Sigmoid colon (tissue), 4 donors: ENCODE measurements around the gene CHTF18.

ENCODE experiments used
- EP300 ChIP-seq, 4 donors: sonication (generic); formaldehyde crosslinking; IDR thresholded peaks; one replicate each; pipeline ENCODE4 v1.6.1; 2017; ENCODE audit warnings: antibody characterized with exemption in 4 of 4
- POLR2AphosphoS5 ChIP-seq, 4 donors: sonication (generic); formaldehyde crosslinking; IDR thresholded peaks; one replicate each; pipeline ENCODE4 v1.6.1; 2017; ENCODE audit warnings: antibody characterized with exemption in 4 of 4
- TF ChIP-seq, protein P1 (sequence below), 4 experiments: fragments of 450-650 bp in 3 of 4; fragments of 200-600 bp in 1 of 4; IDR thresholded peaks; one replicate each; pipeline ENCODE4 v1.5.1; 2016 to 2019; ENCODE audit warnings: antibody characterized with exemption in 4 of 4, mild to moderate bottlenecking in 3 of 4, moderate library complexity in 2 of 4

DNA sequence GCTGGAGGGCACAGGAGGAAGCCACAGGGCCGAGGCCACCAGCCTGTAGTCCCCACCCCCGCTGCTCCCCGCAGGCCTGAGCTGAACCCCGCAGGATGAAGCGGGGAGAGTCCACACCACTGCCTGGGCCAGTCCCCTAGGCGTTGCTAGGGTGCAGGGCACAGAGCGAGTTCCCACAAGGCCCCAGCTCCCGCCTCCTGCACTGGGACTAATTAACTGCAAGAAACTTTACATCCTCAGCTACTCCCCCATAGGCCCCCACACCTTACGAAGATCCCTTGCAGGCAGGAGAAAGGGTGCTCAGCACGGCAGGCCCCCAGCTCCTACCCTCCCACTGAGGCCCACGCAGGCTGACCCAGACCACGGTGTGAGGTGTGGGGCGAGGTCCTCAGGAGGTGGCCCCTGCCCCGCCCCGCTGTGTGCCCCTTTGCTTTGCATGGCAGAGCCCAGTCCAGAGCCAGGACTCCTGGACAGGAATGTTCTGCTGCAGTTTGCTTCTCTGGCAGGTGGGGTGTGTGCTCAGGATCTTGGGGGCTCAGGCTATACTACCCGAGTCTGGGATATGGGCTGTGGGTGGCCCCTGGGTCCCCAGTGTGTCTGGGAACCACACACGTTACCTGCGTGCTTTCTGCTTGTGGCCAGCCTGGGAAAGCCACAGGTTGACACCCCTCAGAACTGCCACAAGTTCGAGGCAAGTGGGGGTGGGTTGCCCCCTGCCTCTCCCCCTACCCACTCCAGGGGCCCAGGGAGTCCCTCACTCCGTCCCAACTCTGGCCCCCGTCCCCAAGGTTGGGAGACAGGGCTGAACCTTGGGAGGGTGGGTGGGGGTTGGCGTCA, 10.9 kb downstream of the CHTF18 start:
- TF ChIP-seq POLR2AphosphoS5 (IDR thresholded peaks at IDR 0.05) = no peak
- TF ChIP-seq, protein P1, sequence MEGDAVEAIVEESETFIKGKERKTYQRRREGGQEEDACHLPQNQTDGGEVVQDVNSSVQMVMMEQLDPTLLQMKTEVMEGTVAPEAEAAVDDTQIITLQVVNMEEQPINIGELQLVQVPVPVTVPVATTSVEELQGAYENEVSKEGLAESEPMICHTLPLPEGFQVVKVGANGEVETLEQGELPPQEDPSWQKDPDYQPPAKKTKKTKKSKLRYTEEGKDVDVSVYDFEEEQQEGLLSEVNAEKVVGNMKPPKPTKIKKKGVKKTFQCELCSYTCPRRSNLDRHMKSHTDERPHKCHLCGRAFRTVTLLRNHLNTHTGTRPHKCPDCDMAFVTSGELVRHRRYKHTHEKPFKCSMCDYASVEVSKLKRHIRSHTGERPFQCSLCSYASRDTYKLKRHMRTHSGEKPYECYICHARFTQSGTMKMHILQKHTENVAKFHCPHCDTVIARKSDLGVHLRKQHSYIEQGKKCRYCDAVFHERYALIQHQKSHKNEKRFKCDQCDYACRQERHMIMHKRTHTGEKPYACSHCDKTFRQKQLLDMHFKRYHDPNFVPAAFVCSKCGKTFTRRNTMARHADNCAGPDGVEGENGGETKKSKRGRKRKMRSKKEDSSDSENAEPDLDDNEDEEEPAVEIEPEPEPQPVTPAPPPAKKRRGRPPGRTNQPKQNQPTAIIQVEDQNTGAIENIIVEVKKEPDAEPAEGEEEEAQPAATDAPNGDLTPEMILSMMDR (IDR thresholded peaks at IDR 0.05) = no peak
- TF ChIP-seq EP300 (IDR thresholded peaks at IDR 0.05) = no peak
